Femur (tissue), 1 donor: Measurements from ENCODE around the gene INTS13.
"Not testable (repeated sequence)": the region's sequence is repeated elsewhere in the genome, so short reads cannot be mapped to it uniquely, and the experiment has no call there.

Source experiments
- DNase-seq: peaks from one replicate; pipeline ENCODE4 v3.0.0-alpha.2; 2017

INTS13 gene

DNA sequence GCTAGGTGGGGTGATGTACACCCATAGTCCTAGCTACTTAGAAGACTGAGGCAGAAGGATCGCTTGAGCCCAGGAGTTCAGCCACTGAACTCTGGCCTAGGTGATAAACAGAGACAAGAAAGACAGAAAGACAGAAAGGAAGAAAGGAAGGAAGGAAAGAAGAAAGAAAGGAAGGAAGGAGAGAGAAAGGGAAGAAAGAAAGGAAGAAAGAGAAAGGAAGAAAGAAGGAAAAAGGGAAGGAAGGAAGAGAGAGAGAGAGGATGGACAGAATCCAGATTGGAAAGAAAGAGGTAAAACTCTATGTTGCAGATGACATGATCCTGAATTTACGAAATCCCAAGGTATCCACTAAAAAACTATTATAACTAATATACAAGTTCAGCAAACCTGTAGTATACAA is 8.2 kb downstream of the INTS13 start:
- DNase-seq, result no peak

DNA sequence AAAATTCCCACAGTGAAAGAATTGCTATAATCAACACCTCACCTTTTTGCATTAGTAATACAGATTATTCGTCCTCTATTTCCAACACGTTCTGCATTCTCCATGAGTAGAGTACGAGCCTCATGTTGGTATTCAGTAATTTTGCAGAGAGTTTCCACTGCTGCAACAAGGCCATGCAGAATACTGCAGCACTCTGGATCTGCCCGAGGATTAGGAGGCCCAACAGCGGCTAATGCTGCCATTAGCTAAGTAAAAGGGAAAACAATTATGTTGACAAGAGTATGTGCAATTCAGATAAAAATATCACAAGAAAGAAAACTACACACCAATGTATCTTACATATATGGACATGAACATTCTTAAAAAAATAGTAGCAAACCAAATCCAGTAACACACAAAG is 9.1 kb downstream of the INTS13 start:
- DNase-seq, result no peak

DNA sequence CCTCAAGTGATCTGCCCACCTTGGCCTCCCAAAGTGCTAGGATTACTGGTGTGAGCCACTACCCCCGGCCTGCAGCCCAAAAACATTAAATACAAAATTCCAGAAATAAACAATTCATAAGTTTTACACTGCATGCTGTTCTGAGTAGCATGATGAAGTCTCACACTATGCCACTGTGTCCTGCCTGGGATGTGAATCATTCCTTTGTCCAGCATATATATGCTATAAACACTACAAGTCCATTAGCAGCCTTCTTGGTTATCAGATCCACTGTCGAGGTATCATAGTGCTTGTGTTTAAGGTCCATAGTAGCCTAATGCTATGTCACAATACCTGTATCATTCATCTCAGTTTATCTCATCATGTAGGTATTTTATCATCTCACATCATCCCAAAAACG is 15.9 kb downstream of the INTS13 start:
- DNase-seq, result no peak

DNA sequence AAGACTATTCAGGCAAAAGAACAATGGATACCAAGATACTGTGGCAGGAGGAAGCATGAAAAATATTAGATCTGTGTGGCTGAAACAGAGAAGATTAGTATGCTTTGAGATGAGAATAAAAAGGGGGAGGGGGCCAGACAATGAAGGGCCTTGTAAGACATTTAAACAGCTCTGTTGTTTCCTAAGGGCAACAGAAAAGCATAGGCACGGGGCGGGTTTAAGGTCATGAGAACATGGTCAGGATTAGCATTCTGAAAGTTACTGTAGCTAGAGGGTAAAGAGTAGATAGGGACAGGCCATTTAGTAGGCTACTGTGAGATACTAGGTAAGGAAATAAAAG is 18.6 kb downstream of the INTS13 start:
- DNase-seq, result no peak

DNA sequence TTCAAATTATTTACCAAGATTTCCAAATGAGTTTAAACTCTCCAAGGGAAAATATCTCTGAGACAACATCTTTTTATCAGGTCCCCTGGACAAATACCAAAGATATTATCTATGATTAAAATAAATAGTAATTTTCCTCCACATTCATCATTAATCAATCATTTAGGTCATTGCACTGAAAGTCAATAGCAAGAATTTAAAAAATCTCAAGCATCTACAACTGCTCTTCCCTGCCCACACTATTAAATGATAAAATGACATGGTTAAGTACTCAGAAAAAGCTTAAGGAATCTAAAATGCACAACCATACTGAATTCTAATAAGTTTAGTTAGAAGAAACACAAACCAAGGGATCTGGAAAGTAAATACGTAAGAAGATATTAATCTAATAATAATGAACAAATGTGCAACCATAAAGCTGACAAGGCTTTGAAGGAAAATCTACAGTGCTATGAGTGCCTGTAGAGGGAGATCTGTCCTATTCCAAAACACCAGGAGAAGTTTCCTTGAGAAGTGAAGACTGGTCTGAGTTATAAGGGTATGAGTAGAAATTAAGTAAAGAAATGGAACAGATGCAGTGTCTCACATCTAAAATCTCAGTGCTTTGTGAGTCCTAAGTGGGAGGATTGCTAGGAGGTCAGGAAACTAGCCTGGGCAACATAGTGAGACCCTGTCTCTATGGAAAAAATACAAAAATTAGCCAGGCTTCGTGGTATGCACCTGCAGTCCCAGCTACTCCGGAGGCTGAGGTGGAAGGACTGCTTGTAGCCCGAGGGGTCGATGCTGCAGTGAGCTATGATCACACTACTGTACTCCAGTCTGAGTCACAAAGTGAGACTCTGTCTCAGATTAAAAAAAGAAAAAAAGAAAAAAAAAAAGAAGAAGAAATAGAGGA is 19.2 kb downstream of the INTS13 start:
- no peak for DNase-seq

DNA sequence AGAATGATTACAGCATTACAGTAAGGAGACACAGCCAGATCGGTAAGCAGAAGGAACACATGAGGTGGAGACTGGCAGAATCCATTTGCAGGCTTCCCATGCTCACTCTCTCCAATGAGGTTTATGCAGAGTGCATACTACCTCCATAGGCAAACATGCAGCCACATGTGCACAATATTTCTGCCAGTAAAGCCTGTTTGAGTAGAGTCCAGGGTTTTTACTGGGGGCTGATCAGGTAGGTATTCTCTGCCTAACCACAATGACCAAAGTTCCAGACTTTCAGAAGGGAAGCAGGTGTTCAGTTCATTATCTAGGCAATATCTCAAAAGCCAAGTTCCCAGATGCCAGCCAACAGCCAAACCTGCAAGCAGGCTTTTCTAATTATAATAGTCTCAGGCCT is 31.1 kb downstream of the INTS13 start:
- DNase-seq, result no peak

DNA sequence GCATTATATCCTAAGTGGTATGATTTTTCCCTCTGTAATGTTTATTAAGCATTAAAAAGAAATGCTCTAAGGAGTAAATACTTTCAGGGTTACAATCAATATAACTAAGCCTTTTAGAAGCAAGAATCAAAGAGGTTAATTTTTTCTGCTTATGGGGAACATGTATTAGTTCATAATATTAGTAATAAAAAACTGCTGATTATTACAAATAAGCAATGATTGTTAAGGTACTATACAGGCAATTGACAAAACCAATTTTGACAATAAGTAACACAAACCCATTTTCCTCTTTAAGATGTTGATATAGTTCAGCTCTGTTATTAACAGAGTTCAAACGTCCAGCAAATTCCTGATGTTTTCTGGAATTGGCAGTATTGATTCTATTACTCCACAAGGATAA is 31.8 kb downstream of the INTS13 start:
- no peak for DNase-seq

DNA sequence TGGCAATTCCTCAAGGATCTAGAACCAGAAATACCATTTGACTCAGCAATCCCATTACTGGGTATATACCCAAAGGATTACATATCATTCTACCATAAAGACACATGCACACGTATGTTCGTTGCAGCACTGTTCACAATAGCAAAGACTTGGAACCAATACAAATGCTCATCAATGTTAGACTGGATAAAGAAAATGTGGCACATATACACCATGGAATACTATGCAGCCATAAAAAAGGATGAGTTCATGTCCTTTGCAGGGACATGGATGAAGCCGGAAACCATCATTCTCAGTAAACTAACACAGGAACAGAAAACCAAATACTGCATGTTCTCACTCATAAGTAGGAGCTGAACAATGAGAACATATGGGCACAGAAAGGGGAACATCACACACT is 34.4 kb downstream of the INTS13 start:
- DNase-seq, result not testable (repeated sequence)

DNA sequence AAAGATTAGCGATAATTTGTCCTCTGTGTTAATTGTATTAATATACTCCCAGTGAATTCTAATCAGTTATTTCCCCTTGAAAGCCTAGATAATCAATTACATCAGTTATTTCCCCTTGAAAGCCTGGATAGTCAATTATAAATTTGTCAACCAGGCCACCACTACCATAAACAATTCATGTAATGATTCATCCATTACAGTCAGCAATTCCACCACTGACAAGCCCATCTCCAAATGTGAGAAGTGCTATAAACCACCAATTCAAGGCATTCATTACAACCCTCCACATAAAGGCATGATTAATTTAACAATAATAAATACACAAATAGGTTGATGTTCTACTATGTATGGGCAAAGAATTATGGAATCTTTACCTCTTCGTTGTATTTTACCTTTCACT is 40.9 kb downstream of the INTS13 start:
- no peak for DNase-seq

DNA sequence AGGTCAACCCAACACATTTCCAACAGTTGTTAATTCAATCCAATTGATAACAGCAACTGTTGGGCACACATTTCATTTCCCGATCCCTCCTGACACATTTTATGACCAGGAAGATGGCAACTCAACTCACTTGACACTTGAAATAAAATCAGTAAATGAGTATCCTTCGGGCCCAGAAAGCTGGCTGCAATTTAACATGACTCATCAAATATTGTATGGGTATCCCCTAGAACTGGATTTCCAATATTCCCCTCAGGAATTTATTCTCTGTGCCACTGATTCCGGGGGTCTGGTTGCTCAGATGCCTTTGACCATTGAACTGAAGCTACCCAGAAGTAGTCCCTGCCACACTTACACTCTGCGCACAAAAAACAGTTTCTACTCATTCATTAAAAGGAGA is 42.1 kb downstream of the INTS13 start:
- DNase-seq, result no peak

DNA sequence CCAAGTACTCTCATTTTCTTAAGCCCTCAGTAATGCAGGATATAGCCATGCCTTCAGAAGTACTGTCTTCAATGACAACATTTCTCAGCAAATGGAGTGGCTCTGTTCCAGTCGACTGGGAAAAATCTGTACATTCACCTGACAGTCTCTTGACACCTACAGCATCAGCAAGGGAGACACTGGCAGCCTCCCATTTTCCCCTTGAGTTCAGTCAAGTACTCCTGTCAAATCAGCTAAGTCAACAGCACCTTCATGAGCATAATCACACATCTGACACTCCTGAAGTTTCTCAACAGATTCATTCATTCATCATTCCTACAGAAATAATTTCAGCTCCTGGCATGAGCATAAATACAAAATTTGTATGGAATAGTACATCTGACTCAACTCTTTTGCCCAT is 46.1 kb downstream of the INTS13 start:
- no peak for DNase-seq

DNA sequence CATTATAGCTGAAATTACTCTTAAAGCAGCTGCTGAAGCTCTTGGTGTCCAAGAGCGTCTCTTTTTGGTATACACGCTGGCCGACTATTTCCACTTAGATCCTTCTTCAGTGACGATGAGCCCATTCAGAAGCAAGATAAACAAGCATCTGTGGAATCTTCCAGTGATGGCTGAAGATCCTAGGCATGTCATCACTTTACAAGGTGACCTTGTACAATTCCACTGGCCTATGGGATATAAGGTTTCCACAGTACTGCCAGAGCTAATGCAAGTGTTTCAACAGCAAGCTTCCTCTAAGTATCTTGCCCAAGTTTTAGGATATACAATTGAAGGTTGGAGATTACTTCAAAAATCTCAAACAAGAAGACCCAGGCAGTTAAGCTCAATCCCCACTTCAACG is 47.0 kb downstream of the INTS13 start:
- DNase-seq, result no peak

DNA sequence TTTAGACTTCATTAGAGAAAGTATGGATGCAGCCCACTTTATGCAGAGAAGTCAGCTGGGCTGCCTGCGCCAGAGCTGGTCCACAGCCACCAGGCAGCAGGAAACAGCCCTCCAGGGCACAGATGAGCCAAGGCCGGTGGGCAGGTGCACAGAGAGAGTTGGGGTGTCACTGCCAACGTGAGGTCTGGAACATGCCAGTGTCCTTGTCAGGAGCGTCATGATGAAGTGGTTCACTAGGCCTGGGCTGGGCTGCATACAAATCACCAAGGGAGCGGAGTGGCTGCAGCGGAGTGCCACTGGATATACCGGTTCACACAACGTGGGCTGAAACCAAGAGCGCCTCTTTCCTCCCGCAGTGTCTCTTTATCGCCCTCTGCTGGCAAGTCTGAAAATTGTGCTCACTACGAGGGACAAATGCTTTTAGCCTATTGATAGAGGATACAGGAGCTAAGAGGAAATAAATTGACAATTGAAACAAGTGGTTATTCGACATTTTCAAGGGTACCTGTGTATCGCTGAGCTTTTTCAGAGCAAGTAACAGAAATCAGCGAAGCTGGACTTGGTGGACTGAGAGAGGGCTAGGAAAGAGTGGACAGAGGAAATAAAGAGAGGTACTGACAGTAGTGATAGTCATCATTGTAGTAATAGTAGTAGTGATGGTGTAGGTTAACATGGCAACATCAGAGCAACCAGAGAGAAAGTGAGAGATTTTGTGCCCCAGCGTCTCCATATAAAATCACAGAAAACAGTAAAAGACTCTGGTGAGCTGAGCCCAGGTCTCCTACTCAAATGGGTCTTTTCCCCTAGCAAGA is 52.8 kb downstream of the INTS13 start:
- DNase-seq, result peak; percentile 85

DNA sequence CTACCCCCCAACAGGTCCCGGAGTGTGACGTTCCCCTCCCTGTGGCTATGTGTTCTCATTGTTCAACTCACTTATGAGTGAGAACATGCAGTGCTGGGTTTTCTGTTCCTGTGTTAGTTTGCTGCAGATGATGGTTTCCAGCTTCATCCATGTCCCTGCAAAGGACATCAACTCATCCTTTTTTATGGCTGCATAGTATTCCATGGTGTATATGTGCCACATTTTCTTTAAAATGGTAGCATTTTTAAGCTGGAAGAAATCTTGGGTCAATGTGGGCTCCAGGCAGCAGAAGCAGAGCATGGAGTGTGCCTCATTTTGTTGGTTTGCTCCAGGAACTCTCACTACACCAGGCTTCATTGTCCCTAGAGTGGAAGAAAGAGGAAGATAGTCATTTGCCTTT is 57.2 kb downstream of the INTS13 start:
- no peak for DNase-seq

DNA sequence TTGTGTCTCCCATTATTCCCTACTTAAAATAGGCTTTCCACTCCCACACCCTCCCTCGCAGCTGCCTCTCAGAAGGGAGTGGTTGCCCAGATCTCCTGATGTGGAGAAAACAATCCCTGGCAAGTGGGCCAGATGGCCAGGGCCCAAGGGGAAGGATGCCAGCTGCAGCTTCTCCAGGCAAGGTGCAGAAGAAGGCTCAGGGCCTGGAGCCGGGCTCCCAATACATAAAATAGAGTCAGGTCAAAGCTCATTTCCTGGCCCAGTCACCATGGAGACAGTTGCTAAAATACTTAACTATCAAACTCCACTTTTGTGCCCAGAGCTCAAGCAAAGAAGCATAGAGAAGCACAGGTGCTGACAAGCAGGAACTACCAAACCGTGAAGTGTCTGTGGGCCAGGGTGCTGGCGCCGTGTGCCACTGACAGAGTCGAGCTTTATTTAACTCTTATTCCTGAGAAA is 59.1 kb downstream of the INTS13 start:
- peak; percentile 81 for DNase-seq

DNA sequence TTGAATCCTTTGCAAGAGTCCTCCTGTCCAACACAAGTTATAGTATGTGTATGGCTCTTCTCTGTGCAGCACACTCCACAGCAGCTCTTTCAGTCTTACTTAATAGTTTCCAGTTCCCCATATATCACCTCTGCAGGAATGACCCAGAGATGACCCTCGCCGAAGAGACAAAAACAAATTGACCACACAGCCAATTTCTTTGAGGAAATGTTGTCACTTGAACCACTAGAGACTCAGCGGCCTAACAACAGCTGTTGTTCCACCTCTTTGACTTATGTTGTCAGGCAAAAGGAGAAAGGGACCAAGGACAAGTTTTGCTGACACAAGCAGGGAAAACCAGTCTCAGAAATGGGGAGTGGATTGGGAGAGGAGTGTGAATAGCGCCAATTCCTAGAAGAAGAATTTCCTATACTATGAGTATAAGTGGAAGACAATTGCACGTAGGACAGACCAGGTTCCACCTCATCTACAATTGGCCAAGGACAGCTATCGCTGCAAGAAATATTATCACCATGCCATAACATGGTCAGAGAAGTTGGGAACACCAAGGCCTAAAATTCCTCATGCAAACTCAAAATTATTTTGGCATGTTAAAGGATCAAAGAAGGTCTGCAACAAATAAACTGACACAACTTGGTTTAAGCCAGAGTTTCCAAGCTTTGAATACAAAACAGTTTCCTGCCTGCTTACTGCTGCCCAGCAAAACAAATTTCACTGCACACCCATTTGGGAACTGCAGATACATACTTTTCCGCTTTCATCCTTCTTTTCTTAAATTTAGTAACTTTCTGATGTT is 63.1 kb downstream of the INTS13 start:
- peak; percentile 34 for DNase-seq

DNA sequence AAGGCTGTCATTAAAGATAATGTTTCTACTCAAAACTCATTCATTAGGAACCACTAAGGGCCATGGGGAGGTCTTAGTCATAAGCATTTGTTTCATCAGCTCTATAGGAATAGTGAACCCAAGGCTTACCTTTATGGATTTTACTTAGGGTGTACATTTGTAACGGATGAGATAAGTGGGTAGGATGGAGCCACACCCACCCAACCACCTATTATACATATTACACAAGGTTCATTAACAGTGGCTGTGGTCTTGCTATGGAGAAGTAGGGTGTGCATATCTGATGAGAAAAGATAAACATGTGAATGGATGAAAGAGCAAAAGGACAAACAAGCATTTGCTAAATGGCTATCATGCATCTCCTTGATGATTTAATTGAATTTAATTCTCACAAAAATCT is 65.2 kb downstream of the INTS13 start:
- no peak for DNase-seq

DNA sequence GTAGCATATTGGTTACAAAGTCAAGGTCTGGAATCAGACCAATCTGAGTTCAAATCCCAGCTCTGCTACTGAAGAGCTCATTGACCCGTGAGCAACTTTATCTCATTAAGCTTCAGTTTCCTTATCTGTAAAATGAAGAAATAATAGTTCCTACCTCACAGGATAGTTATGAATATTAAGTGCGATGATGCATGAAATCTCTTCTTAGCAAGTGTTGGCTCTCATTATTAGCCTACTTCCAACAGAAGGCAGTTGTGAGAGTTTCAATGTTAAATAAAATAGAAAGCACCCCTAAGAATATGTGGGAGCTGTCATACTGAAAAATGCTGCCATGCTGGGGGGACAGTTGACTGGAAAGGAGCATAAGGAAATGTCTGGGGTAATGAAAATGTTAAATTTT is 65.8 kb downstream of the INTS13 start:
- no peak for DNase-seq

DNA sequence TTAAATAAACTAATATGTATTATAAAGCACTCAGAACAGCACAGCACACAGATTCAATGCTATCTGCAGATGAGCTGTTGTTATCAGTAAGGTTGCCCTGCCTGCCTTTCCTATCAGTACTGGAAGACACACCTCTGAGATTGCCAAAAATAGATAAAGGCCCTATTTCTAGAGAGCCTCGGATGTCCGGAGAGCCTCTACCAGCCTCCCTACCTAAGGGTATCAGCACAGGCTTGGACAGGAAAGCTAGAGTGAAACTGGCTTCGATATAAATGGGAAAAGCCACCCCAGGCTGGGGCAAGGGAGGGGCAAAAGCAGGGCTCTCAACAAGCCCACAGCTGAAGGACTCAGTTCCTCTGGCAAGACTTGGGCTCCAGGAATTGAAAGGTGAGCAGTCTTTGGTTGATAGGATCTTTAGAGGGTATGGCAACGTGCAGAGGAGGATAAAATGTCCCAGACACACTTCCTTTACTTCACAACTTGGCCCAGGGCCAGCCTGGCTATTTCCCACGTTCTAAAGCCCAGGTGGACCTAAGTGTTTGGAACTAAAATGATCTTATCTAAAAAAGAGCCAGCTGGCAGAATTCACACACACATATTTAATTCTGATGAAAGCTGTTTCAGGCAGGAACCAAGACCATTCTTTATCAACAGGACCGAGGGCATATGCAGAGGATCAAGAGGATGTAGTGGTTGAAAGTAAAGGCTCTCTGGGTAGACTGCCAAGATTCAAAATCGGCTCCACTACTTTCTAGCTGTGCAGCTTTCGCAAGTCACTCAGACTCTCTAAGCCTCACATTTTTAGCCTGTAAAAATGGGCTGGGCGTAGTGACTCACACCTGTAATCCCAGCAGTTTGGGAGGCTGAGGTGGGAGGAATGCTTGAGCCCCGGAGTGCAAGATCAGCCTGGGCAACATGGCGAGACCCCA is 67.0 kb downstream of the INTS13 start:
- no peak for DNase-seq

DNA sequence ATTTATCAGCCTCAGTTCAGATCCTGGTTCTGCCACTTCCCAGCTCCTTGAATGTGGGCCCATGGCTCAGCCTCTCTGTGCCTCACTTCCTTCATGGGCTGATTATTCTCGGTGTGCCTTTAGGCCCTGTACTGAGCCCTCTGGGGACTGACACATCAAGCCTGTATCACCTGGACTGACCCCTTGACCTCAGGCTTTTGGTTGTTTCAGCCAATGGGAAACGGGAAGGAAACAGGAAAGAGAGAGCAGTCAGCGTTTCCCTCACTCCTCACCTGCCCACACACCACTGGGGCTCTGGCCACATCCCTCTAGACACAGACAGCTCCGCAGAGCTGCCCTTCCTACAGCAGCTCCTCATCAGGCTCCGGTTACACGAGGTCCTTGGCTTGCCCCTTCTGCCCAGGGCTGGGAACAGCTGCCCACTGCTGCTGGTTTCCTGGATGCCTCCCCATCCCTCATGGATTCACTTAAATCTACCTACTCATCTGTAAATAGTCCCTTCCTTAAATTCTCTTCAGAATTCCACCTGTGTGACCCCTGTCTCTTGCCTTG is 67.8 kb downstream of the INTS13 start:
- no peak for DNase-seq

DNA sequence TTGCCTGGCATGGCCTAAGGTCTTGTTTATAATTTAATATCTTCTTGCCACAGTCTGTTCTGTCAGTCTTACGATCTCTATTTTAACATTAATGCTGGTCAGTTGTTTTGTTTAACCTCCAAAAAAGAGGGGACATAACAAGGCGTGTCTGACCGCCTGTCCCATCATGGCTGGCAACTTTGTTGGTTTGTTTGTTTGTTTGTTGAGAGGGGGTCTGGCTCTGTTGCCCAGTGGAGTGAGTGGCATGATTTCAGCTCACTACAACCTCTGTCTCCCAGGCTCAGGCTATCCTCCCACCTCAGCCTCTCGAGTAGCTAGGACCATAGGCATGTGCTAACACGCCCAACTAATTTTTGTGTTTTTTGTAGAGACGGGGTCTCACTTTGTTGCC is 68.7 kb downstream of the INTS13 start:
- DNase-seq, result no peak
